ENCODE results near the gene PROCA1.
A peak's percentile ranks its signal among the peaks of the same experiment; 100 is the strongest.

PROCA1 gene, protein sequence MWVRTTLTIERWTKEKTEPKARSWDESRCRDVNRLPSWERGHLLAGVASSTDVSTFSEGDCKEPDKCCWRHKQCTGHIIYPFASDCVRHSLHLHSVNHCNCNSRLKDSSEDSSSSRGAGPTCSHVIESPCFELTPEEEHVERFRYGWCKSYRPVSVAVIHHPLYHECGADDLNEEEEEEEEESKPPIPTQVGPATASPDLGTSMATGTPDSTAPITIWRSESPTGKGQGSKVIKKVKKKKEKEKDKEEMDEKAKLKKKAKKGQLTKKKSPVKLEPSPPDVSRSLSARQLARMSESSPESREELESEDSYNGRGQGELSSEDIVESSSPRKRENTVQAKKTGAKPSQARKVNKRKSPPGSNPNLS

GRCh38 chr17:28711723-28712031 lies at the start of gene PROCA1:
TSS of gene PROCA1 (minus strand) at chr17:28711888. CDS start at chr17:28711660, 228 bp downstream.
- no peaks in the 10 kb centered on the region for H3K27me3 ChIP-seq (ENCODE audit: insufficient read depth, low read length, poor library complexity, severe bottlenecking)
- no peaks in the 10 kb centered on the region for H3K36me3 ChIP-seq (ENCODE audit: insufficient read depth, low read length)
- H3K79me2 ChIP-seq (ENCODE audit: insufficient read depth, low read length) = peaks cover 19% of the 10 kb centered on the region; the same call in 1 of the 2 replicates
- peaks cover 8% of the 10 kb centered on the region for H3K4me1 ChIP-seq (ENCODE audit: insufficient read depth, low read length, poor library complexity, severe bottlenecking)
- H4K20me1 ChIP-seq (ENCODE audit: insufficient read depth, low read length, poor library complexity, severe bottlenecking) = no peaks in the 10 kb centered on the region
- H3K4me2 ChIP-seq (ENCODE audit: low read depth, low read length, poor library complexity, severe bottlenecking) = peak within 1 kb of the TSS; percentile 79
- H2AFZ ChIP-seq (ENCODE audit: low read length) = peak within 1 kb of the TSS; percentile 83
- peak within 1 kb of the TSS; percentile 93 for H3K9ac ChIP-seq (ENCODE audit: low read depth, low read length, poor library complexity, severe bottlenecking)
- TF ChIP-seq, protein P1, sequence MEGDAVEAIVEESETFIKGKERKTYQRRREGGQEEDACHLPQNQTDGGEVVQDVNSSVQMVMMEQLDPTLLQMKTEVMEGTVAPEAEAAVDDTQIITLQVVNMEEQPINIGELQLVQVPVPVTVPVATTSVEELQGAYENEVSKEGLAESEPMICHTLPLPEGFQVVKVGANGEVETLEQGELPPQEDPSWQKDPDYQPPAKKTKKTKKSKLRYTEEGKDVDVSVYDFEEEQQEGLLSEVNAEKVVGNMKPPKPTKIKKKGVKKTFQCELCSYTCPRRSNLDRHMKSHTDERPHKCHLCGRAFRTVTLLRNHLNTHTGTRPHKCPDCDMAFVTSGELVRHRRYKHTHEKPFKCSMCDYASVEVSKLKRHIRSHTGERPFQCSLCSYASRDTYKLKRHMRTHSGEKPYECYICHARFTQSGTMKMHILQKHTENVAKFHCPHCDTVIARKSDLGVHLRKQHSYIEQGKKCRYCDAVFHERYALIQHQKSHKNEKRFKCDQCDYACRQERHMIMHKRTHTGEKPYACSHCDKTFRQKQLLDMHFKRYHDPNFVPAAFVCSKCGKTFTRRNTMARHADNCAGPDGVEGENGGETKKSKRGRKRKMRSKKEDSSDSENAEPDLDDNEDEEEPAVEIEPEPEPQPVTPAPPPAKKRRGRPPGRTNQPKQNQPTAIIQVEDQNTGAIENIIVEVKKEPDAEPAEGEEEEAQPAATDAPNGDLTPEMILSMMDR (conservative IDR thresholded peaks at IDR 0.05; ENCODE audit: low read length) = no peak
- TF ChIP-seq EZH2phosphoT487 (IDR thresholded peaks at IDR 0.05; ENCODE audit: borderline replicate concordance) = no peak
- peak within 1 kb of the TSS; percentile 78 for H3K4me3 ChIP-seq (ENCODE audit: low read length, poor library complexity, severe bottlenecking)
- H3K9me3 ChIP-seq (ENCODE audit: insufficient read depth, low read depth, low read length) = no peaks in the 10 kb centered on the region
- H3K9me2 ChIP-seq (replicated peaks; ENCODE audit: low read depth, low read length) = no peaks in the 10 kb centered on the region
- H3F3A ChIP-seq (ENCODE audit: low read depth) = 0 out of 2 replicates have a peak, but pooled peaks cover 3% of the 10 kb centered on the region

GRCh38 chr17:28760601-28761562 lies 49.2 kb upstream of the PROCA1 start:
- H3K9me3 ChIP-seq (ENCODE audit: insufficient read depth, low read depth, low read length) = no peaks in the 10 kb centered on the region
- 0 out of 2 replicates have a peak, but pooled peaks cover 3% of the 10 kb centered on the region for H3K79me2 ChIP-seq (ENCODE audit: insufficient read depth, low read length)
- H4K20me1 ChIP-seq (ENCODE audit: insufficient read depth, low read length, poor library complexity, severe bottlenecking) = peaks cover 6% of the 10 kb centered on the region
- TF ChIP-seq, protein P1 (conservative IDR thresholded peaks at IDR 0.05; ENCODE audit: low read length) = no peak
- TF ChIP-seq EZH2phosphoT487 (IDR thresholded peaks at IDR 0.05; ENCODE audit: borderline replicate concordance) = no peak
- no peak overlapping the region for H3K4me3 ChIP-seq (ENCODE audit: low read length, poor library complexity, severe bottlenecking)
- no peak overlapping the region for H3K4me2 ChIP-seq (ENCODE audit: low read depth, low read length, poor library complexity, severe bottlenecking)
- H3F3A ChIP-seq (ENCODE audit: low read depth) = no peaks in the 10 kb centered on the region
- peaks cover 71% of the 10 kb centered on the region; the same call in 1 of the 2 replicates for H3K36me3 ChIP-seq (ENCODE audit: insufficient read depth, low read length)
- H3K9ac ChIP-seq (ENCODE audit: low read depth, low read length, poor library complexity, severe bottlenecking) = no peak overlapping the region
- no peaks in the 10 kb centered on the region for H3K9me2 ChIP-seq (replicated peaks; ENCODE audit: low read depth, low read length)
- H3K4me1 ChIP-seq (ENCODE audit: insufficient read depth, low read length, poor library complexity, severe bottlenecking) = no peaks in the 10 kb centered on the region
- no peak overlapping the region for H2AFZ ChIP-seq (ENCODE audit: low read length)
- H3K27me3 ChIP-seq (ENCODE audit: insufficient read depth, low read length, poor library complexity, severe bottlenecking) = no peaks in the 10 kb centered on the region

GRCh38 chr17:28759256-28759865 lies 47.7 kb upstream of the PROCA1 start:
- Histone ChIP-seq H3K27me3 (ENCODE audit: insufficient read depth, low read length, poor library complexity, severe bottlenecking) (no peaks in the 10 kb centered on the region), H3K4me3 (ENCODE audit: low read length, poor library complexity, severe bottlenecking) (no peak overlapping the region), H3K9ac (ENCODE audit: low read depth, low read length, poor library complexity, severe bottlenecking) (no peak overlapping the region), H3K4me2 (ENCODE audit: low read depth, low read length, poor library complexity, severe bottlenecking) (no peak overlapping the region), H2AFZ (ENCODE audit: low read length) (no peak overlapping the region), H3K9me2 (replicated peaks; ENCODE audit: low read depth, low read length) (no peaks in the 10 kb centered on the region), H3K4me1 (ENCODE audit: insufficient read depth, low read length, poor library complexity, severe bottlenecking) (no peaks in the 10 kb centered on the region), H3K36me3 (ENCODE audit: insufficient read depth, low read length) (peaks cover 59% of the 10 kb centered on the region; the same call in 1 of the 2 replicates), H3K9me3 (ENCODE audit: insufficient read depth, low read depth, low read length) (no peaks in the 10 kb centered on the region), H3F3A (ENCODE audit: low read depth) (no peaks in the 10 kb centered on the region), H3K79me2 (ENCODE audit: insufficient read depth, low read length) (0 out of 2 replicates have a peak, but pooled peaks cover 3% of the 10 kb centered on the region), H4K20me1 (ENCODE audit: insufficient read depth, low read length, poor library complexity, severe bottlenecking) (peaks cover 6% of the 10 kb centered on the region)
- TF ChIP-seq, protein P1 (conservative IDR thresholded peaks at IDR 0.05; ENCODE audit: low read length) = no peak
- TF ChIP-seq EZH2phosphoT487 (IDR thresholded peaks at IDR 0.05; ENCODE audit: borderline replicate concordance) = no peak

Measured in Loucy (cell line).